ENCODE measurements around the gene TST. TPM values are rescaled to one million over a fixed set of nuclear protein-coding genes. Genes with fewer than 3 reads are reported as not detected.

The TST gene
- total RNA-seq, 2 donors from 2014 or later, result 38.1 to 58.1 TPM

DNA sequence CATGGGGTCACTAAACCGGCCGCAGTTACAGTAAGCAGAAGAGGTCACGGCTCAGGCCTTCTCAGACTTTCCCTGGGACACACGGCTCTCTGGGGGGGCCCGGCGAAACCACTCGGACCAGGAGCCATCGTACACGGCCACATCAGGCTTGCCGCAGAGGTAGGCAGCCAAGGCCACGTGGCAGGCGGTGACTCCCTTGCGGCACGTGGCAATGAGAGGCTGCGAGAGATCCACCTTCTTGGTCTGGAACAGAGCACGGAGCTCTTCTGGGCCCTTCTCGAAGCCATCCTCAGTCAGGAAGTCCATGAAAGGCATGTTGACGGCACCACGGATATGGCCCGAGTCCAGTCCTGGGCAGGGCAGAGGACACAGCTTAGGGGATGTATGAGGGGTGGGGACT lies 8.3 kb downstream of the TST start:
- Histone ChIP-seq H3K9me3 (no peaks in the 10 kb centered on the region), H3K4me3 (no peak overlapping the region), H3K4me1 (replicated peaks) (no peaks in the 10 kb centered on the region), H3K36me3 (no peaks in the 10 kb centered on the region), H3K27me3 (replicated peaks; ENCODE audit: insufficient read depth) (no peaks in the 10 kb centered on the region), H3K27ac (no peak overlapping the region)
- 89% methylated on average over 20 of the region's 20 CpGs for WGBS
- TF ChIP-seq POLR2AphosphoS5 (IDR thresholded peaks at IDR 0.05) (no peak), POLR2A (IDR thresholded peaks at IDR 0.05) (no peak)
- TF ChIP-seq, protein P1, sequence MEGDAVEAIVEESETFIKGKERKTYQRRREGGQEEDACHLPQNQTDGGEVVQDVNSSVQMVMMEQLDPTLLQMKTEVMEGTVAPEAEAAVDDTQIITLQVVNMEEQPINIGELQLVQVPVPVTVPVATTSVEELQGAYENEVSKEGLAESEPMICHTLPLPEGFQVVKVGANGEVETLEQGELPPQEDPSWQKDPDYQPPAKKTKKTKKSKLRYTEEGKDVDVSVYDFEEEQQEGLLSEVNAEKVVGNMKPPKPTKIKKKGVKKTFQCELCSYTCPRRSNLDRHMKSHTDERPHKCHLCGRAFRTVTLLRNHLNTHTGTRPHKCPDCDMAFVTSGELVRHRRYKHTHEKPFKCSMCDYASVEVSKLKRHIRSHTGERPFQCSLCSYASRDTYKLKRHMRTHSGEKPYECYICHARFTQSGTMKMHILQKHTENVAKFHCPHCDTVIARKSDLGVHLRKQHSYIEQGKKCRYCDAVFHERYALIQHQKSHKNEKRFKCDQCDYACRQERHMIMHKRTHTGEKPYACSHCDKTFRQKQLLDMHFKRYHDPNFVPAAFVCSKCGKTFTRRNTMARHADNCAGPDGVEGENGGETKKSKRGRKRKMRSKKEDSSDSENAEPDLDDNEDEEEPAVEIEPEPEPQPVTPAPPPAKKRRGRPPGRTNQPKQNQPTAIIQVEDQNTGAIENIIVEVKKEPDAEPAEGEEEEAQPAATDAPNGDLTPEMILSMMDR (IDR thresholded peaks at IDR 0.05), result no peak
- intact Hi-C loops (cut with DNase I), result no loop called here
- no peak for DNase-seq (ENCODE audit: low spot score)

DNA sequence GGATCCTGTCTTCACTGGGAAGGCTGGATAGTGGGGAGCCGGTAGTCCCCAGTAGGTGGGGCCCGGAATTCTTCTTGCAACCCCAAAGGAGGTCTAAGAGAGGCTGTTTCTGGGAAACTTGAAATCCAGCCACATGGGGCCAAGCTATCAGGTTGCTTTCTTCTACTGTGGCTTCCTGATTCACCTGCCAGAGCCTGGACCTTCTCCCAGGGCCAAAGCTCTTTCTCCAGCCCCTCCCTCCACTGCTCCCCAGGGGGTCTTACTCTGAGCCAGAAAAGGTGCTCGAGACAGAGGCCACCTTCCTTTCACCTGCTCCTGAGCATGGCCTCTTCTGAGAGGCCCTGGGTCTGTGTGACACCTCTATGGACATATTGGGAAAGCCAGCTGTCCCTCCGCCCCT lies 9.1 kb downstream of the TST start:
- Histone ChIP-seq H3K4me1 (replicated peaks) (no peaks in the 10 kb centered on the region), H3K9me3 (no peaks in the 10 kb centered on the region), H3K36me3 (no peaks in the 10 kb centered on the region), H3K4me3 (no peak overlapping the region), H3K27me3 (replicated peaks; ENCODE audit: insufficient read depth) (no peaks in the 10 kb centered on the region), H3K27ac (no peak overlapping the region)
- intact Hi-C loops (cut with DNase I), result no loop called here
- no peak for DNase-seq (ENCODE audit: low spot score)
- no peak for TF ChIP-seq POLR2A (IDR thresholded peaks at IDR 0.05)
- WGBS, result 75% methylated on average over 4 of the region's 4 CpGs

DNA sequence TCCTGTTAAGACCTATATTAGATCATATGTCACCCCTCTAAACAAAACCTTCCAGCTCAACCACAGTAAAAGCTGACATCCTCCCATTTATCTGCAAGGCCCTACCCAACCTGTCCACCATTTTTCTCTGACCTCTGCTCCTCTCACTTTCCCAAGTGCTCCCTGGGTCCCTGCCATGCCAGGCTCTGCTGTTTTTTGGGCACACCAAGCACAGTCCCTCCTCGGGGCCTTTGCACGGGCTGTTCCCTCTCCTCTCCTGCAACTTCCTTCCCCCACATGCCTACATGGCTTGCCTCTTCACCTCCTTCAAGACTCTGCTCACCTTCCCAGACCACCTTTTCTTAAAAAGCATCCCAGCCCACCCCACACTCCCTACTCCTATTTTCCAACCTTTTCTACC lies 9.8 kb downstream of the TST start:
- 83% methylated on average over 2 of the region's 2 CpGs for WGBS
- no peak for TF ChIP-seq POLR2A (IDR thresholded peaks at IDR 0.05)
- no peak for TF ChIP-seq POLR2AphosphoS5 (IDR thresholded peaks at IDR 0.05)
- TF ChIP-seq, protein P1 (IDR thresholded peaks at IDR 0.05), result no peak
- H3K36me3 ChIP-seq, result no peaks in the 10 kb centered on the region
- H3K9me3 ChIP-seq, result no peaks in the 10 kb centered on the region
- DNase-seq (ENCODE audit: low spot score), result no peak
- intact Hi-C loops (cut with DNase I), result no loop called here
- H3K4me3 ChIP-seq, result no peak overlapping the region
- H3K4me1 ChIP-seq (replicated peaks), result no peaks in the 10 kb centered on the region
- H3K27ac ChIP-seq, result no peak overlapping the region
- no peaks in the 10 kb centered on the region for H3K27me3 ChIP-seq (replicated peaks; ENCODE audit: insufficient read depth)

DNA sequence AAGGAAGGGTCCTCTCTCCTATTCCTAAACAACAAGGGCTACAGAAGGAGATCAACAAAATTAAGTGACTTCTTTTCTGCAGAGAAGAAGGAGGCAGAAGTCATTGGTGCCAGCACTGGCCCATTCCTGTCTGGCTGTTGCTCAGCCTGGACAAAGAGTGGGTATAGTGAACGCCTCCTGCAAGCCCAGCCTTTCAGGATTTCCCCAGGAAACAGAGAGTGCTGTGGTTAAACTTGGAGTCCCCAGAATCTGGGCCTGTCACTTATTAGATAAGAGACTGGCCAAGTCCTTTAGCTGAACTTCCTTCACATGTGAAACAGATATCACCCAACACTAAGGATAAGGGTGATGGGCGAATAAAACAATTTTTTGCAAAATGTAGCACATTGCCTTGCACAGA lies 10.9 kb downstream of the TST start:
- 77% methylated on average over 2 of the region's 2 CpGs for WGBS
- Histone ChIP-seq H3K36me3 (no peaks in the 10 kb centered on the region), H3K4me3 (no peak overlapping the region), H3K4me1 (replicated peaks) (no peaks in the 10 kb centered on the region), H3K27me3 (replicated peaks; ENCODE audit: insufficient read depth) (no peaks in the 10 kb centered on the region), H3K9me3 (no peaks in the 10 kb centered on the region), H3K27ac (no peak overlapping the region)
- TF ChIP-seq POLR2AphosphoS5 (IDR thresholded peaks at IDR 0.05) (no peak), POLR2A (IDR thresholded peaks at IDR 0.05) (no peak)
- TF ChIP-seq, protein P1 (IDR thresholded peaks at IDR 0.05), result no peak
- DNase-seq (ENCODE audit: low spot score), result no peak
- intact Hi-C loops (cut with DNase I), result no loop called here

DNA sequence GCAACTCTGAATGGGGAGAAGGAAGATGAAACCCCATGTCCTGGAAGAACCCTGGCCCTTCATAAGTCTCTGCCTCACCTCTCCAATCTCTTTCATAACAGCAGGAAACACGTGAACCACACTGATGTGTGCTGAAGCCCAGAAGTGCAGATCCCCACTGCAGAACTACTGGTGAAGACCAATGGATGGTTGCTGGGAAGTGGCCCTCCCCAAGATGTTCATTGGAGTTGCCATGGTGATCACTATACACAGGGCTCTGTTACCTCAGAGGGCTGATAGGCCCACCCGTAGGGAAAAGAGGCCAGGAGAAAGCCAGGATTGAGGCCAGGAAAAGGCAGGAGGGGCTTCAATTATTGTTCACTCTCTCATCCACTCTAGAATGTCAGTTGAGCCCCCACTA lies 11.6 kb downstream of the TST start:
- Histone ChIP-seq H3K9me3 (no peaks in the 10 kb centered on the region), H3K27ac (no peak overlapping the region), H3K4me3 (no peak overlapping the region), H3K4me1 (replicated peaks) (no peaks in the 10 kb centered on the region), H3K27me3 (replicated peaks; ENCODE audit: insufficient read depth) (no peaks in the 10 kb centered on the region), H3K36me3 (no peaks in the 10 kb centered on the region)
- intact Hi-C loops (cut with DNase I), result no loop called here
- no peak for DNase-seq (ENCODE audit: low spot score)
- 42% methylated on average over 2 of the region's 2 CpGs for WGBS
- TF ChIP-seq, protein P1 (IDR thresholded peaks at IDR 0.05), result no peak
- TF ChIP-seq POLR2AphosphoS5 (IDR thresholded peaks at IDR 0.05) (no peak), POLR2A (IDR thresholded peaks at IDR 0.05) (no peak)

All from prostate gland (tissue), 2 donors.